Fibroblast of skin of abdomen (primary cell): ENCODE results near the gene RIN3.

Experiments
- DNase-seq: peaks from one replicate; pipeline ENCODE4 v3.0.0-alpha.2; 2013

RIN3 gene

GRCh38 chr14:92487513-92488133, 26.0 kb upstream of the RIN3 start:
- DNase-seq = no peak

- DNase-seq = no peak
Measured at GRCh38 chr14:92489394-92490238, 24.0 kb upstream of the RIN3 start.

GRCh38 chr14:92490239-92490959, 23.2 kb upstream of the RIN3 start:
- DNase-seq = no peak

- no peak for DNase-seq
Measured at GRCh38 chr14:92491782-92492181, 21.8 kb upstream of the RIN3 start.

GRCh38 chr14:92492258-92492657, 21.3 kb upstream of the RIN3 start:
- DNase-seq = no peak

- DNase-seq = no peak
Measured at GRCh38 chr14:92493024-92493423, 20.6 kb upstream of the RIN3 start.

GRCh38 chr14:92493492-92493891, 20.1 kb upstream of the RIN3 start:
- DNase-seq = no peak

GRCh38 chr14:92494512-92494911, 19.1 kb upstream of the RIN3 start:
- no peak for DNase-seq

- peak; percentile 86 for DNase-seq
Measured at GRCh38 chr14:92495027-92495426, 18.6 kb upstream of the RIN3 start.

- no peak for DNase-seq
Measured at GRCh38 chr14:92496191-92496857, 17.3 kb upstream of the RIN3 start.

GRCh38 chr14:92497391-92497790, 16.2 kb upstream of the RIN3 start:
- no peak for DNase-seq

- DNase-seq = no peak
Measured at GRCh38 chr14:92499234-92499633, 14.3 kb upstream of the RIN3 start.

- peak; percentile 28 for DNase-seq
Measured at GRCh38 chr14:92500491-92500941, 13.1 kb upstream of the RIN3 start.

- DNase-seq = peak; percentile 92
Measured at GRCh38 chr14:92501891-92502351, 11.7 kb upstream of the RIN3 start.

- no peak for DNase-seq
Measured at GRCh38 chr14:92502541-92503286, 10.9 kb upstream of the RIN3 start.

GRCh38 chr14:92503756-92504491, 9.7 kb upstream of the RIN3 start:
- DNase-seq = peak; percentile 61

GRCh38 chr14:92505826-92506225, 7.8 kb upstream of the RIN3 start:
- DNase-seq = no peak

GRCh38 chr14:92506231-92506630, 7.3 kb upstream of the RIN3 start:
- no peak for DNase-seq

- DNase-seq = no peak
Measured at GRCh38 chr14:92507174-92507768, 6.3 kb upstream of the RIN3 start.

GRCh38 chr14:92510972-92511371, 2.6 kb upstream of the RIN3 start:
- DNase-seq = no peak
